Measurements from ENCODE around the gene NR4A1. TPM values are rescaled to one million over a fixed set of nuclear protein-coding genes. Genes with fewer than 3 reads are reported as not detected.
A peak's percentile ranks its signal among the peaks of the same experiment; 100 is the strongest.

The NR4A1 gene
- total RNA-seq, 1 donor: 33.1 TPM

DNA sequence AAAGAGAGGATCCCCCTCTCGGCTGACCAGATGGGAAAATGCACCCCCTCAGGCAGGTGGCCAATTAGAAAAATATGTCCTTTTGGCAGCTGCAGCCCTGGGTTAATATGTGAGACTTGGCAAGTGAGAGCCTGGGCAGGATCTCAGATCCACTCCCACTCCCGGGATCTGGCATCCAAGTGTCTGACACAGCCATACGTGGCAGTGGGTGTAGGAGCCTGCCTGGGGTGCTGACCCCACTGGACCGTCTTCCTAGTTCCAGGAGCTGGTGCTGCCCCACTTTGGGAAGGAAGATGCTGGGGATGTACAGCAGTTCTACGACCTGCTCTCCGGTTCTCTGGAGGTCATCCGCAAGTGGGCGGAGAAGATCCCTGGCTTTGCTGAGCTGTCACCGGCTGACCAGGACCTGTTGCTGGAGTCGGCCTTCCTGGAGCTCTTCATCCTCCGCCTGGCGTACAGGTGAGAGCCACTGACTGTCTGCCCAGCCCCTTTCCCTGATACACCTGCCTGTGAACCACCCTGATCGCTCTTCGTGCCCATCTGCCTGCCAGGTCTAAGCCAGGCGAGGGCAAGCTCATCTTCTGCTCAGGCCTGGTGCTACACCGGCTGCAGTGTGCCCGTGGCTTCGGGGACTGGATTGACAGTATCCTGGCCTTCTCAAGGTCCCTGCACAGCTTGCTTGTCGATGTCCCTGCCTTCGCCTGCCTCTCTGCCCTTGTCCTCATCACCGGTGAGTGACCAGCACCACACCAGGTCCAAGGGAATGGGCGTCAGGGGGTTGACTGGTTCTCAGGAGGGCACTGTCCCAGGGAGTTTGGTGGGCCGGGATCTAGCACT is 5.8 kb downstream of the NR4A1 start:
- no peak for DNase-seq (ENCODE audit: low read depth in 2 of 3, low spot score in 2 of 3)

DNA sequence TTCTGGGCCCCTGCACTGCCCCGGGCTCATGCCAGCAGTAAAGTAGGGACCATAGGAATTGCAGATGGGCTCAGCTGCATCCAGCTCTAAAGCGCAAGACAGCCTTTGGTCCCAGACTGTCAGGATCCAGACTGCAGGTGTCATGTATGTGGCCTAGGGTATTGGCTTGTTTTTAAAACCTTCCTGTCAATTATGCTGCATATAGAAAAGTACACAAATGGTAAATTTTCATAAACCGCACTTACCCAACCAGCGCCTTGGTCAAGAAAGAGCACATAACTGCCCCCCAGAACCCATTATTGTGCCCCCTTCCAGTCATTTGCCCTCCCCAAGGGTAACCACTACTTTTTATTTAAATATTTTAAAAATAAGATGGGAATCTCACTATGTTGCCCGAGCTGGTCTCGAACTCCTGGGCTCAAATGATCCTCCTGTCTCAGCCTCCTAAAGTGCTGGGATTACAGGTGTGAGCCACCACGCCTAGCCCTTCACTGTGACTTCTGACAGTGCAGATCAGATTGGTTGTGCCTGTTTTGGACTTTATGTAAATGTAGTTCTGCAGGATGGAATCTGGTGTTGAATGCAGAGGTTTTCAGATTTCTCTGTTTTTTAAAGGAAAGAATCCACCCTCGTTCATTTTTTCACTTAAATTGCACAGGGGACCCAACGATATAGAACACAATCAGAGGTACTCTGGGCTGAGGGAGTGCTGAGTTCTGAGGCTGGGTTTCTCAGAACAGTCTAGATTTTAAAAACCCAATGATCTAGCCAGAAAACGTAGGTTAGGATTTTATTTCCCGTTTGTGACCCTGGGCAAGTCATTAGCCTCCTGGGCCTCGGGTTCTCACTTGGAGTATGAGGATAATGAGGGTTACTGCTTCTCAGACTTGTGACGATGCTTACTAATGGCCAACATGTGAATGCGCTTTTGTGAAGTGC is 6.7 kb downstream of the NR4A1 start:
- DNase-seq (ENCODE audit: low read depth in 2 of 3, low spot score in 2 of 3): no peak

DNA sequence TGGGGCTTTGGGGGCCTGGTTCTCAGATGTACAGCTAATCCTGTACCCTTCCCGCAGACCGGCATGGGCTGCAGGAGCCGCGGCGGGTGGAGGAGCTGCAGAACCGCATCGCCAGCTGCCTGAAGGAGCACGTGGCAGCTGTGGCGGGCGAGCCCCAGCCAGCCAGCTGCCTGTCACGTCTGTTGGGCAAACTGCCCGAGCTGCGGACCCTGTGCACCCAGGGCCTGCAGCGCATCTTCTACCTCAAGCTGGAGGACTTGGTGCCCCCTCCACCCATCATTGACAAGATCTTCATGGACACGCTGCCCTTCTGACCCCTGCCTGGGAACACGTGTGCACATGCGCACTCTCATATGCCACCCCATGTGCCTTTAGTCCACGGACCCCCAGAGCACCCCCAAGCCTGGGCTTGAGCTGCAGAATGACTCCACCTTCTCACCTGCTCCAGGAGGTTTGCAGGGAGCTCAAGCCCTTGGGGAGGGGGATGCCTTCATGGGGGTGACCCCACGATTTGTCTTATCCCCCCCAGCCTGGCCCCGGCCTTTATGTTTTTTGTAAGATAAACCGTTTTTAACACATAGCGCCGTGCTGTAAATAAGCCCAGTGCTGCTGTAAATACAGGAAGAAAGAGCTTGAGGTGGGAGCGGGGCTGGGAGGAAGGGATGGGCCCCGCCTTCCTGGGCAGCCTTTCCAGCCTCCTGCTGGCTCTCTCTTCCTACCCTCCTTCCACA is 7.6 kb downstream of the NR4A1 start:
- DNase-seq (ENCODE audit: low read depth in 2 of 3, low spot score in 2 of 3): no peak

DNA sequence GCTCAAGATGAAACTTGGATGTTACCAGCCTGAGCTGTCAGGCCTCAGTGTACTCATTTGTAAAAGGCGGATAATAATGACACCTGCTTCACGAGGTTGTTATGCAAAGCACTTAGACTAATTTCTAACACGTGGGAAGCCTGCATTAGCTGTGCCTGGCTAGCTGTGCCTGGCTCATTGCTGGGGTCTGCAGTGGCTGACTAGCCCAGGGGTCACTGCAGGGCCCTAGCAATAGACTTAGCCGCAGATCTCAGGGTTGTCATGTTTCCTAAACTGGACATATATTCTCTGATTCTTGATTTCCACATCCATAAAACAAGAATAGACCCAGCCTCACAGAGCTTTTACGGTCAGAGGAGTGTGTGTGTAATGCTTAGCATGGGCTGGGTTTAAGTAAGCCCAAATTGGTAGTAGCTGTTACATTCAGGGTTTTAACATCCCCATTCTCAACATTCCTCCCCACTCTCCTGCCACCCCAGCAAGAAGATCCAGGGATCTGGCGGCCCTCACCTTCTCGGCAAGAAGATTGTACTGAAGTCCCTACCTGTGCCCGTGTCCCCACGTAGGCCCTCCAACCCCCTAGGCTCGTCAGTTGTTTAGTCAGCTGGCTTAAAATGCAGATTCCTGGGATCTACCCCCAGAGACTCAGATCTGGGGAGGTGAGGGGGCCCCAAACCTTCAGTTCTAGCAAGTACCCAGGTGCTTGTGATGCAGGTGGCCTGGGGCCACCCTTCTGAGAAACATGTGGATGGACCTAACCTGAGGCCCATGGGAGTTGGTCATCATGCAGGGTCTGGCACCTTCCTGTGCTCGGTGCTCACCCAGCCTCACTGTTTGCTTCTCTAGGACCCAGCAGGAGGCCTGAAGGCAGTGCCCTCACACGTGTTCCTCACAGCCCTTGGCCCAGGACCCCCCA is 8.6 kb downstream of the NR4A1 start:
- no peak for DNase-seq (ENCODE audit: low read depth in 2 of 3, low spot score in 2 of 3)

DNA sequence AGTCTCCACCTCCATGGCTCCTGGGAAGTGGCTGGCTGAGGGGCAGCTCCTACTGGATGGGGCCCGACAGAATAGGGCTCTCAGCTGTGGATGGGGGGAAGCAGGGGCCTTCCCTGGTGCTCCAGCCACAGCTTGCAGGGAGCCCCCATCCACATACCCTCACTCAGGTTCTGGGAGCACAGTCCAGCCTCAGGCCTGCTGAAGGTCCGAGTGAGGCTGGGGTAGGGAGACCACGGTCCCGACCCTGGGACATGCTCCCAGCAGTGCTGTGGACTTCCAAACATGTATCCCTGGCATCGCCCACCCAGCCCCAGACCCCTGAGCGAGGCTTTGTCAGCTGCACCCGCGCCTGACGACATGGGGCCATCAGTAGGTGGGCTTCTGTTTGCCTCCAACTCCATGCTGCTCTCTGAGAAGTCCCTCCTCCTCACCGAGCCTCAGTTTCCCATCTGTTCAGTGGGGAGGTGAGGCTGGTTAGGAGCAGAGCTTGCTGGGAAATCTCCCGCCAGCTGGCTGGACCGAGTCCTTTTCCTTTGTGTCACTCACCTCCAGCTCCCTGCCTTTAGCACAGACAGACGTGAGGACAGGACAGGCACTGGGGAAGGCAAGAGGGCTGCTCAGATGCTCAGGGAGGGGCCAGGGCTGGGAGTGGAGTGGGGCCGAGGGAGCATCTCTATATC is 9.4 kb downstream of the NR4A1 start:
- no peak for DNase-seq (ENCODE audit: low read depth in 2 of 3, low spot score in 2 of 3)

DNA sequence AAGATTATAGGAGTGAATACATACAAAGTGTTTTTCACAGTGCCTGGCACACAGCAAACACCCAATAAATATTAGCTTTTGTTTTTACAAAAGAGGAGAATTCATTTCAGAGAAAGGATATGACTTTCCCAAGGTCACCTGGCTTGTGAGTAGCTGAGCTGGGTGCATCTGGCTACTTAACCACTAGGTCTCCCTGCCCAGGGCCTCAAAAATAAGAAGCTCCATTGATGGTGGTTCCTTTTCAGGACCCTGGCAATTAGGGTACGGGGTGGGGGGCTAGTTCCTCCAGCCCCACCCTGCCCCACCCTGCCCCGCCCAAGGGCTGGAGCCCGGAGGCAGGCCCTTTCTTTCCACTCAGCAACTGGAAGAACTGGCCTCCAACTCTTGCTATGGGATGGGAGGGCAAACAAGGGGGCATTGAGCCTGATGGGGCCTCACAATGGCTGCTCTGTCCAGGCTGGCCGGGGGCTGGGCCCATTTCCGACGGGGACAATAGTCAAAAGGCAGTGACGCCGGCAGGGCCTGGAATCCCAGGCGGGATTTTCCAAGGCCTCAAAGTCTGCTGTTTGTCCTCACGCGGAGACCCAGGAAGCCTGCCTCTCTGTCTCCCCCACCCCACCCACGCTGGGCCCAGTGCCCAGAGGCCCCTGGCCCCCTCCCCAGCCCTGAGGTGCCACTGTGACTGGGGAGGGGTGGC is 10.4 kb downstream of the NR4A1 start:
- DNase-seq (ENCODE audit: low read depth in 2 of 3, low spot score in 2 of 3): no peak

DNA sequence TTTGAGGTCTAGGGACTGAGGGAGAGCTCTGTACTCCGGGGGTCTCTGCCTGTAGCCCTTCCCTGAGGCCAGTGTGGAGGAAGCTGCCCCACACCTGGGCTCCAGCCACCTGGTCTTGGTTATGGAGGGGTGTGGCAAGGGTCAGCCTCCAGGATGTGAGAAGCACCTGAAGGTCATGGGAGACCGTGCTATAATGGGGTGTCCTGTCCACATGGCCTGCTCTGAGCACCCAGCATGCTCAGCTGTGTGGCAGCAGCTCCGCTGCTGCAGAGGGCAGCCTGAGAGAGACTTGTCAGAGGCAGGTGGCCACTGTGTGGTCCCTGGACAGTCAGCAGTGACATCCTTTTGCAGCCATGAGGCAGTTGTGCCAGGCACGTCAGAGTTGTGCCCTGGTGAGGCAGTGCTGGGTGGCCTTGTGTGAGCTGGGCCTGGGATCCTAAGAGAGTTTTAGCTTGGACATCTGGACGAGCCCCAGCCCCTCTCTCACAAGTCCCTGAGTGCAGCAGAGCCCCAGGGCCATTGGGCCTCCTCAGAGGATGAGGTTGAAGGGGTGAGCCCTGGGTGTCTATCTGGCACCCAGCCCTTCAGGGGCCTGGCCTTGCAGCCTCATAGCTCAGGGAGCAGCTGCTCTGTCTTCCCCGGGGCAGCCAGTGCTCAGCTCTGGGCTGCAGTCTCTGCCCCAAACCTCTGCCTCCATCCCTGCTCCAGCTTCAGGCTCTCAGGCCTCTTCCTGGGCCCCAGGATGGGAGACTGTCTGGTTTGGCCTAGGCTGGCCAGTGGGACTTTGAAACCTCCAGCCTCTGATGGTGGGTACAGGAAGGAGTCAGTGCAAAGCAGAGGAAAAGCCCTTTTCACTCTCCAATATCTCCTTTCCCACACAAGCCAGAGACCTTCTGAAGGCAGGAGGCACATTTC is 11.2 kb downstream of the NR4A1 start:
- DNase-seq (ENCODE audit: low read depth in 2 of 3, low spot score in 2 of 3): no peak

GRCh38 chr12:52063082-52063924 is 12.1 kb downstream of the NR4A1 start:
- no peak for DNase-seq (ENCODE audit: low read depth in 2 of 3, low spot score in 2 of 3)

- DNase-seq (ENCODE audit: low read depth in 2 of 3, low spot score in 2 of 3): no peak
These were observed 12.9 kb downstream of the NR4A1 start for GRCh38 chr12:52063981-52064649.

- no peak for DNase-seq (ENCODE audit: low read depth in 2 of 3, low spot score in 2 of 3)
These were observed 15.3 kb downstream of the NR4A1 start for GRCh38 chr12:52066346-52067080.

DNA sequence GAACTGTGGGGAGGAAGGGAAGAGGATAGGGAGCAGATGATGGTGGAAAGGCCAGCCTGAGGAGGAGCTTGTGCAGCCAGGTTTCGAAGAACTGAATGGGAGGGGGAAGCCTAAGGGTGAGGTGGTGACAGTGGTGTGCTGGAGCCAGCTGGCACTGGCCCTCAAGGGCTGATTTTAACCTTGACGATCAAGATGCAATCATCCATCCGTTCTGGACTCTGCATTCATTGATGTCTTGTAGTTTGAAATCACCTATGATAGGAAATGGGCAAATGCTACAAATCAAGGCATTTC is 15.8 kb downstream of the NR4A1 start:
- no peak for DNase-seq (ENCODE audit: low read depth in 2 of 3, low spot score in 2 of 3)

DNA sequence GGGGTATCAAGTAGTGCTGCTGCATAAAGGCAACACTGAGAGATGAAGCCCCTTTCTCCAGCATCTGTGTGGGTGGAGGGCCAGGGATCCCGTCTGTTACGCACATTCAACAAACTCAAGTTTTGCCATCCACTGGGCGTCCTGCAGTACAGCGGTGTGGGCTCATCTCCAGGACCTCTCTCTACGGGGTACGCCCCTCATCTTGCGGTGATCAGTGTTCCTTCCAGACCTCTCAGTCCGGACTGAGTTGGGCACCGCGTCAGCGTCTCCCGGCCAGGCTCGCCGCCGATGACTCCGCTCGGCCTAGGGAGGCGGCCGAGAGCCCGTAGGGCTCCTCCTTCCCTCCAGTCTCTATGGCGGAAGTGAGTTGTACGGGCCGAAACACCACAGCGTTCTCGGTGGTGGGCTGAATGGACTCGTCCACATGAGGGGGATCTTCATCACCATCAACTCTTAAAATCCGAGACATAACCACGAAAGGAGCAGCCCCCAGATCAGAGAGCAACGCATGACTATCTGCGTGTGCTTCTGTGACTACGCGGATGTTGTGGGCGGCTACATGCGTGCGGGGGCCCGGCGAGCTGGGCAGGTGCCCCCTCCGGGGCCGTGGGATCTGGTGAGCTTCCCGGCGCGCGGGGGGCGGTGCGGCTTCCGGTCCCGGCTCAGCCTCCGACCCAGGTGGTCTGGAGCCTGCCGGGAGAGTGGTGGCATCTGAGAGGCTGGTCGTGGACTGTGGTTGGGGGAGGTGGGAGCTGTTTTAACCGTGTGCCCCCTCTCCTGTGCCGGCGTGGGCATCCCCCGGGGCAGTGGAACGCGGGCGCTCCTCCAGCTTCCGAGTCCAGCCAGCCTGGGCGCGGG is 18.3 kb downstream of the NR4A1 start, which contains the start of gene ATG101:
ATG101 (plus strand) TSS at position 652 of the 858 bp plus-strand sequence. CDS start 3,673 bp downstream, outside the sequence.
- peak; percentile 86 to 96 (median 95) for DNase-seq (ENCODE audit: low read depth in 2 of 3, low spot score in 2 of 3)

DNA sequence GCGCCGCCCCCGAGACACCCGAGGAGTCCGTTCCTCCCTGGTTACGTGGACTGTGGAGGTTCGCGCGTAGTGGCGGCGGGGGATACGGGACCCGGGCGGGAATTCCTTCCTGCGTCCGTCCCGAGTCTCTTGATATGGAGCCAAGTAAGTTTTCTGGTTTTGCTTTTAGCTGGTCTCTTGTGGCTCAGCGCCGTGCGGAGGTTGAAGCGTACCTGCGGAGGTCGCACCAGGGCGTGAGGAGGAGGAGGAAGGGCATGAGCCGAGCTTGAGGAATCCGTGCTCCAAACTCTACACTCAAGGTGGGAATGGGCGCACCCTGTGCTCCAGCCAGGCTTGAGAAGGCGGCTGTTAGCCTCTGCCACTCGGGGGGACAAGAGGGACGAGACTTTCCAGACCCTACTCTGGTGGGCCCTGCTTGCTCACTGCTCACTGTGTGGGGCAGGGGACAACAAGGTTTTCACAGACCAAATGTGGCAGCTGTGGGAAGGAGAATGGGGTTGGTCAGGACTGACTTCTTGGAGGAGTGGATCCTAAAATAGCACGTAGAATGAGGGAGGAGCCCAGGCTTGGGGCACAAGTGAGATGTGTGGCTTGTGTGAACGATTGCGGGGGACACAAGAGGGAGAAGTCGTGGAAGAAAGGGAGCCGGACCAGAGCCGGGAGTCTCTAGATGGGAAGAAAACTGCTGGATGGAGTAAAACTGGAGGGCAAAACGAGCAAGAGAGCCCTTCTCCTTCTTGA is 19.1 kb downstream of the NR4A1 start:
- DNase-seq (ENCODE audit: low read depth in 2 of 3, low spot score in 2 of 3): no peak
